Transverse colon (tissue), 4 donors: ENCODE measurements around the gene RAX.

Experiments used
- EP300 ChIP-seq: sonication (generic); formaldehyde crosslinking; IDR thresholded peaks from one replicate; pipeline ENCODE4 v1.6.1; 2017; ENCODE audit warnings: antibody characterized with exemption, low read depth
- POLR2AphosphoS5 ChIP-seq, 3 donors: sonication (generic); formaldehyde crosslinking; IDR thresholded peaks; one replicate each; pipeline ENCODE4 v1.6.1; 2016; ENCODE audit warnings: antibody characterized with exemption in 3 of 3
- TF ChIP-seq, protein P1 (sequence below), 5 experiments: fragments of 200-600 bp in 3 of 5; fragments of 450-650 bp in 2 of 5; sonication (generic) in 3 of 5; IDR thresholded peaks; 1 replicate in 2 of 5; 2 replicates in 3 of 5; pipeline ENCODE4 v1.5.1; 2016 to 2017; ENCODE audit warnings: antibody characterized with exemption in 5 of 5, inconsistent platforms in 3 of 5, mild to moderate bottlenecking in 2 of 5, moderate library complexity in 1 of 5

DNA sequence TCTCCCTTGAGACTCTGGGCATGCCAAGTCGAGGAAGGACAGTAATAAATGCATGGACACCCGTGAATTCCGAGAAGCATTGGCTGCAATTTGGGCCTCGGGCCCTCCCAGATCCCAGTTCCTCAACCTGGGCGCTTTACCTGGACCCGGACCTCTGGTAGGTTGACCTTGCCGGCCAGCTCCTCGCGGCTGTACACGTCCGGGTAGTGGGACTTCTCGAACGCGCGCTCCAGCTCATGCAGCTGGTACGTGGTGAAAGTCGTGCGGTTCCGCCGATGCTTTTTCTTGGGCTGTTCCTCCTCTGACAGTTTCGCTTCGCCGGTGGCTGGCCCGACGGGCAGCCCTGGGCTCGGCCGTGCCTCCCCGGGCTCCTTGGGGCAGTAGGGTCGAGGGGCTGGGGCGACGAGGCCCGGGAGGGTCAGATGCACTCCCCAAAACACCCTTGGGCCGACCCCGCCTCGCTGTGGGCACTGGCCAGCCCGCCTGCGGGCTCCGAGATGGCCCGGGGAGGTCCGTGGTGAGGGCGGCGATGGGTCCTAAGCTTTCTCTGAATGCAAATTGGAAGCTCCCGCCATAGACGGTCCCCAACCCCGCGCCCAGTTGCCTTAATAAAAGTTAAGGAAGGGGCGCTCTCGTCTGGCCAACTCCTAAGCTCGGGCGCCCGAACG lies 899 bp downstream of the RAX start:
- TF ChIP-seq, protein P1, sequence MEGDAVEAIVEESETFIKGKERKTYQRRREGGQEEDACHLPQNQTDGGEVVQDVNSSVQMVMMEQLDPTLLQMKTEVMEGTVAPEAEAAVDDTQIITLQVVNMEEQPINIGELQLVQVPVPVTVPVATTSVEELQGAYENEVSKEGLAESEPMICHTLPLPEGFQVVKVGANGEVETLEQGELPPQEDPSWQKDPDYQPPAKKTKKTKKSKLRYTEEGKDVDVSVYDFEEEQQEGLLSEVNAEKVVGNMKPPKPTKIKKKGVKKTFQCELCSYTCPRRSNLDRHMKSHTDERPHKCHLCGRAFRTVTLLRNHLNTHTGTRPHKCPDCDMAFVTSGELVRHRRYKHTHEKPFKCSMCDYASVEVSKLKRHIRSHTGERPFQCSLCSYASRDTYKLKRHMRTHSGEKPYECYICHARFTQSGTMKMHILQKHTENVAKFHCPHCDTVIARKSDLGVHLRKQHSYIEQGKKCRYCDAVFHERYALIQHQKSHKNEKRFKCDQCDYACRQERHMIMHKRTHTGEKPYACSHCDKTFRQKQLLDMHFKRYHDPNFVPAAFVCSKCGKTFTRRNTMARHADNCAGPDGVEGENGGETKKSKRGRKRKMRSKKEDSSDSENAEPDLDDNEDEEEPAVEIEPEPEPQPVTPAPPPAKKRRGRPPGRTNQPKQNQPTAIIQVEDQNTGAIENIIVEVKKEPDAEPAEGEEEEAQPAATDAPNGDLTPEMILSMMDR (IDR thresholded peaks at IDR 0.05): no peak
- TF ChIP-seq EP300 (no peak), POLR2AphosphoS5 (IDR thresholded peaks at IDR 0.05) (no peak)
